ENCODE results near the gene MYOZ1.
"Not testable (repeated sequence)": the region's sequence is repeated elsewhere in the genome, so short reads cannot be mapped to it uniquely, and the experiment has no call there.

The MYOZ1 gene

DNA sequence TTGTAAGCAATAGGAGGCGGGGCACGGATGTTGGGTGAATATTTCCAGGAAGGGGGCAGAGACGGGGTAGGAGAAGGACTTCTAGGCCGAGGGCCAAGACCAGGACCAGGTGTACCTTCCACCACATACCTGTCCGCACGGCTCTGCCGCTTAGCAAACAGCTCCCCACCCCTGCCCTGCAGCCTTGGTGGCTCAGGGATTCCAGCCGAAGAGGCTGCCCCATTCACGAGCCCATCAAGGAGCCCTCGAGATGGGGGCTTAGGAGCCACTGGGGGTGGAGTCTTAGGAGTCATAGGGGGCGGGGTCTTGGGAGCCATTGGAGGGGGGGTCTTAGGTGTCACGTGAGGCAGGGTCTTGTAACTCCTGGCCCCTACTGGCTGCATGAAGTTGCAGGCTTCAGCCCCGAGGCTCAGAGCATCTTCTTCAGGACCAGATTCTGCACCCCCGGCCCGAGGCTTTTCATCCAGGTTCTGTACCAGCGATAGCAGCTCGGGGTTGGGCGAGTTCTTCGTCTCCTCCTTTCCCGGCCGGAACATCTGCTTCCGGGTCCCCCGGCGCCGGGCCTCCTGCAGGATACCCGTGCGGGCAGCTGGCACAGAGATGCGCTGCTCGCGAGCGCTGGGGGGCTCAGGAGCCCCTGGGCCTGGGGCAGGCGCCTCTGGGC lies 6.1 kb upstream of the MYOZ1 start:
- no peak for DNase-seq (ENCODE audit: low read depth)

DNA sequence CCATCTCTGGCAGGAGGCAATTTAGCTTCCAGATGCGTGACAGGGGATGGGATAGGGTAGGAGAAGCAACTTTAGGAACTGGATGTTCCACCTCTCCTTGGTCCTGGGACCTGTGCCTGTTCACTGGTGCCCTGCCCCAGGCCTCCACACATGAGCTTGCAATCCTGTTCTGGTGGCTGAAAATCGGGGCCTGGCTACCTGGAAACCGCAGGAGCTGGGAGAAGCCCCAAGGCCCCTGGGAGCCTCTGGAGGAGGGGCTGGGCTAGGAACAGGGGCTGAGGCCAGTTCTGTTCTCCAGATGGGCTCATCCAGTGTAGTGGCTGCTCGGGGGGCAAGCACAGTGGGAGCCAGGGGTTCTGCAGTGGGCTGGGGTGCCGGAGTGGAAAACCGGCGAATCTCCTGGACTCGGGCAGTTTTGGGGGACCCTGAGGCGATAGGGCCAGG lies 5.3 kb upstream of the MYOZ1 start:
- DNase-seq (ENCODE audit: low read depth): no peak

- no peak for DNase-seq (ENCODE audit: low read depth)
Measured at GRCh38 chr10:73645251-73645650, 4.0 kb upstream of the MYOZ1 start.

- no peak for DNase-seq (ENCODE audit: low read depth)
Measured at GRCh38 chr10:73644767-73645166, 3.5 kb upstream of the MYOZ1 start.

DNA sequence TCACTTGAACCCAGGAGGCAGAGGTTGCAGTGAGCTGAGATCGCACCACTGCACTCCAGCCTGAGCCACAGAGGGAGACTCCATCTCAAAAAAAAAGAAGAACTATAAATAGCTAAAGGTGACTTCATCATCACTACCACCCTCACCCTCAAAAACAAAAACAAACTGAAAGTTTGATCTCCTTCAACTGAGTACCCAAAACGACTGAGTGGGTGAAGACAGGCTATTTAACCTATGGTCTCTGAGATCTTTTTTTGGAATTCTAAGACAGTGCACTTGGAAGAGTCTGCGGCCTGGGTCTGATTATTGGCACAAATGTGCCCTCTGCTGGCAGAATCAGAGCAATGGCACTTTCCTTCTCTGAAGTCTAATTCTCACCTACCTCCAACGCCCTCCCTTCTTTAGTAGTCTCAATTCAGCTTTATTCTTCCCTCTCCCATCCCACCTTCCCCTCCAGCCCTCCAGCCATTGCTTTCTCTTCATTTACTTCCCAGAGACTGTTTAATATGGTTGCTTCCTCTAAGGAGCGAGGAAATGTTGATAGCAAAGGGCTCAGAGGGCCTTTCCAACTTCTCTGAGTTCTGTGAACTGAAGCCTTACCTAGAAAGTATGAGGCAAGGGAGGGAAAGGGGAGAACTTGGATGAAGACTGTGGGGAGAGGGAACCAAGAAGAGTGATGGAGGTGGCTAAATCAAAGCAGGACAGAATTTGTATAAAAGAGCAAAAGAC lies 2.9 kb upstream of the MYOZ1 start:
- DNase-seq (ENCODE audit: low read depth): no peak

- no peak for DNase-seq (ENCODE audit: low read depth)
Measured at GRCh38 chr10:73643362-73643761, 2.1 kb upstream of the MYOZ1 start.

- no peak for DNase-seq (ENCODE audit: low read depth)
Measured at GRCh38 chr10:73639286-73639685, 2.0 kb downstream of the MYOZ1 start.

GRCh38 chr10:73635781-73636180 lies 5.5 kb downstream of the MYOZ1 start:
- DNase-seq (ENCODE audit: low read depth): no peak

GRCh38 chr10:73634421-73634820 lies 6.9 kb downstream of the MYOZ1 start:
- no peak for DNase-seq (ENCODE audit: low read depth)

GRCh38 chr10:73629165-73629564 lies 12.1 kb downstream of the MYOZ1 start:
- DNase-seq (ENCODE audit: low read depth): no peak

DNA sequence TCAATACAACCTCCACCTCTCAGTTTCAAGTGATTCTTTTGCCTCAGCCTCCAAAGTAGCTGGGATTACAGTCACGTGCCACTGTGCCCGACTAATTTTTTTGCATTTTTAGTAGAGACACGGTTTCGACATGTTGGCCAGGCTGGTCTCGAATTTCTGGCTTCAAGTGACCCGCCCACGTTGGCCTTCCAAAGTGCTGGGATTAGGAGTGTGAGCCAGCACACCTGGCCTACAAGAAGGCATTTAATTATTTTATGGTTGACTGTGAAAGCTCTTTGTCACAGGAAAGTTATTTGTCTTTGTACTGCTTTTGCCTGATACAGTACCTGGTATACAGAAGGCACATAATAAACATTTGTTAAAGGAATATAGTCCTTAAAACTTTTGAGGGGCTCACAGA lies 12.9 kb downstream of the MYOZ1 start:
- no peak for DNase-seq (ENCODE audit: low read depth)

- no peak for DNase-seq (ENCODE audit: low read depth)
Measured at GRCh38 chr10:73627300-73627699, 14.0 kb downstream of the MYOZ1 start.

- peak; percentile 95 for DNase-seq (ENCODE audit: low read depth)
Measured at GRCh38 chr10:73625884-73626752, 15.2 kb downstream of the MYOZ1 start.

GRCh38 chr10:73625004-73625883 lies 16.0 kb downstream of the MYOZ1 start:
- DNase-seq (ENCODE audit: low read depth): no peak

DNA sequence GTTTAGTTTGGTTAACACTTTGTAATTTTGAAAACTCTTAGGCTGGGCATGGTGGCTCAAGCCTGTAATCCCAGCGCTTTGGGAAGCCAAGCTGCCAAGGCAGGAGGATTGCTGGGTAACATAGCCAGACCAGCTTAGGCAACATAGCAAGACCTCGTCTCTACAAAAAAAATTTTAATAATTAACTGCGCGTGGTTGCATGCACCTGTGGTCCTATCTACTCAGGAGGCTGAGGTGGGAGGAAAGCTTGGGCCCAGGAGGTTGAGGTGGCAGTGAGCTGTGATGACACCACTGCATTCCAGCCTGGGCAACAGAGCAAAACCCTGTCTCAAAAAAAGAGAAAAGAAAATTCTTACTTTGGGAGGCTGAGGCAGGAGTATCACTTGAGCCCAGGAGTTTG lies 18.2 kb downstream of the MYOZ1 start:
- DNase-seq (ENCODE audit: low read depth): no peak

DNA sequence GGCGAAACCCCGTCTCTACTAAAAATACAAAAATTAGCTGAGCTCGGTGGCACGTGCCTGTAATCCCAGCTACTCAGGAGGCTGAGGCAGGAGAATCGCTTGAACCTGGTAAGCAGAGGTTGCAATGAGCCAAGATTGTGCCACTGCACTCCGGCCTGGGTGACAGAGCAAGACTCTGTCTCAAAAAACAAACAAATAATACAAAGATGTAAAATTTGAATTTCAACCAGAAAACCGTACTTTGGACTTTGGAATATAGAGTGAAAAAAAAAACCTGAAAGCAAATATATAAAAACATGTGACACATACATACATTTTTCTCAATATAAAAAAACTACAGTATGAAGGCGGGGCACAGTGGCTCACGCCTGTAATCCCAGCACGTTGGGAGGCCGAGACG lies 20.3 kb downstream of the MYOZ1 start:
- DNase-seq (ENCODE audit: low read depth): not testable (repeated sequence)

DNA sequence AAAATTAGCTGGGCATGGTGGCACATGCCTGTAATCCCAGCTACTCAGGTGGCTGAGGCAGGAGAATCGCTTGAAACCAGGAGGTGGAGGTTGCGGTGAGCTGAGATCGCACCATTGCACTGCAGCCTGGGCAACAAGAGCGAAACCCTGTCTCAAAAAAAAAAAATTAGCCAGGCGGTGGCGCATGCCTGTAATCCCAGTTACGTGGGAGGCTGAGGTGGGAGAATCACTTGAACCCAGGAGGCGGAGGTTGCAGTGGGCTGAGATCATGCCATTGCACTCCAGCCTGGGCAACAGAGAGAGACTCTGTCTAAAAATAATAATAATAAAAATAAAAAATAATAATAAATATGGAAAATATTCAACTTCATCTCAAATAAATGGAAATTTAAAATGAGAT lies 24.1 kb downstream of the MYOZ1 start:
- DNase-seq (ENCODE audit: low read depth): not testable (repeated sequence)

DNA sequence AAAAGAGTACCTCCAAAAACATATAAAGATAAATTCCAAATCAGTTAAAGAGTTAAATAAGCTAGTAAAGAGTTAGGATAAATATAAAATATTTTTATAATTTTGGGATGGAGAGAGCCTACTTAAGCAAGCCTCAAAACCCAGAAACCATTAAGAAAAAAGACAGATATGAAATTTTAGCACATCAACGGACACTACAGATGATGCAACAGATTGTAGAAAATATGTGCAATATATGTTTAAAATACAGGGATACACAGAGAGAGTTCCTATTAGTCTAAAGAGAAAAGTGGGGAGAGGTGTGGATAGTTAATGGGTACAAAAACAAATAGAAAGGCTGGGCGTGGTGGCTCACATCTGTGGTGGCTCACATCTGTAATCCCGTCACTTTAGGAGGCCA lies 26.6 kb downstream of the MYOZ1 start:
- DNase-seq (ENCODE audit: low read depth): no peak

DNA sequence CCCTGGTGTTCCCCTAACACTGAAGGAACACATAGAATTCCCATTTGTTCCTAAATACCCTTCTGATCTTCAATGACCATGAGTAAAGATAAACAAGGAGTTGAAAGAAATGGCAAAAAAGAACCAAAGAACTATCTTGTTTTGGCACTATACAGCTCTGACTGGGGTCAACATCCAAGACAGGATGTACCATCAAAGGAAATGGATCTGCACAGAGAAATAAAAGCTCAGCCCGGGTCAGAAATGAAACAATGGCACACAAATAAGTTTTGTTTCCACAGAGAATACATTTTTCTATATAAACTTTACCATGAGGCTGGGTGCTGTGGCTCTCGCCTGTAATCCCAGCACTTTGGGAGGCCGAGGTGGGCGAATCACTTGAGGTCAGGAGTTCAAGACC lies 32.2 kb downstream of the MYOZ1 start:
- DNase-seq (ENCODE audit: low read depth): no peak

GRCh38 chr10:73601486-73601921 lies 39.8 kb downstream of the MYOZ1 start:
- DNase-seq (ENCODE audit: low read depth): no peak

GRCh38 chr10:73597346-73597745 lies 43.9 kb downstream of the MYOZ1 start:
- DNase-seq (ENCODE audit: low read depth): no peak

GRCh38 chr10:73593812-73594211 lies 47.5 kb downstream of the MYOZ1 start:
- no peak for DNase-seq (ENCODE audit: low read depth)

Measured in GM04504 (cell line).